K562 (cell line): ENCODE results near the gene FNBP1. TPM values are rescaled to one million over a fixed set of nuclear protein-coding genes. Genes with fewer than 3 reads are reported as not detected.
A peak's percentile ranks its signal among the peaks of the same experiment; 100 is the strongest.

ENCODE experiments used
- ATAC-seq: fragments of 200-7000 bp; cut with Tn5 transposase; 3 replicates; pipeline ENCODE4 v1.9.1; 2020; ENCODE audit warnings: moderate library complexity
- BruUV-seq: library from RNA; stranded (reverse); fragments of 400-500 nt; replicated peaks from 2 replicates; lab custom pipeline; 2021; lab: Mats Ljungman, UMichigan
- CTCF ChIA-PET: fragments of 300-600 bp; formaldehyde crosslinking; extraction: SDS; loops from one replicate; lab custom pipeline; 2021; ENCODE audit warnings: low intra/inter-chr PET ratio; lab: Yijun Ruan, JAX
- POLR2A ChIA-PET: fragments of 300-600, 350-650 bp; sonication (Branson Sonifier 250); formaldehyde crosslinking; extraction: SDS; loops from one replicate; lab custom pipeline; 2021; ENCODE audit warnings: antibody characterized with exemption, inconsistent platforms; lab: Yijun Ruan, JAX
- DNase-seq, 4 experiments: peaks; one replicate each; pipeline versions ENCODE4 v3.0.0 to v3.0.0-alpha.2; 2011 to 2018; ENCODE audit warnings: low spot score in 3 of 4, mixed read lengths in 3 of 4; ENCODE audit errors: extremely low read depth in 1 of 4
- FAIRE-seq: peaks from 2 replicates; lab custom pipeline; 2011; peaks lifted over from hg19 to GRCh38; lab: Jason Lieb, UNC
- H2AFZ ChIP-seq: 2 replicates; pipeline ENCODE4 v1.6.0; 2011; ENCODE audit warnings: low read depth, low read length, control low read depth, inconsistent platforms
- H3K27ac ChIP-seq: fragments of 200-600 bp; 3 replicates; pipeline ENCODE4 v1.8.0; 2011; ENCODE audit warnings: low read depth, mild to moderate bottlenecking, control low read depth, inconsistent platforms, low read length, moderate library complexity, mixed read lengths; ENCODE audit errors: extremely low read depth
- H3K27me3 ChIP-seq, 2 experiments: fragments of 300-600 bp in 1 of 2; 2 replicates in 1 of 2; 3 replicates in 1 of 2; pipeline versions ENCODE4 v1.6.0 to v1.8.0; 2011; ENCODE audit warnings: inconsistent platforms in 2 of 2, low read length in 2 of 2, mild to moderate bottlenecking in 1 of 2, mixed read lengths in 1 of 2, moderate library complexity in 1 of 2; ENCODE audit not compliant: control insufficient read depth in 2 of 2, insufficient read depth in 2 of 2
- H3K36me3 ChIP-seq: fragments of 300-600 bp; 3 replicates; pipeline ENCODE4 v1.8.0; 2011; ENCODE audit warnings: mild to moderate bottlenecking, low read length, inconsistent platforms; ENCODE audit not compliant: control insufficient read depth, insufficient read depth
- H3K4me1 ChIP-seq, 2 experiments: fragments of 200-600 bp in 1 of 2; replicated peaks in 1 of 2; 2 replicates in 1 of 2; 3 replicates in 1 of 2; pipeline versions ENCODE4 v1.5.1 to v1.8.0; 2011; ENCODE audit warnings: inconsistent platforms in 2 of 2, low read length in 2 of 2, mild to moderate bottlenecking in 1 of 2, mixed read lengths in 1 of 2, moderate library complexity in 1 of 2; ENCODE audit not compliant: control insufficient read depth in 2 of 2, insufficient read depth in 2 of 2
- H3K4me2 ChIP-seq: 2 replicates; pipeline ENCODE4 v1.6.1; 2011; ENCODE audit warnings: low read length, control low read depth, inconsistent platforms, mixed read lengths; ENCODE audit not compliant: insufficient read depth
- H3K4me3 ChIP-seq: fragments of 200-600 bp; sonication (generic), shearing (Covaris generic); 2 replicates; pipeline ENCODE4 v1.5.1; 2016; ENCODE audit warnings: control low read depth, inconsistent platforms
- H3K79me2 ChIP-seq: fragments of 200-600 bp; 3 replicates; pipeline ENCODE4 v1.8.0; 2011; ENCODE audit warnings: low read length, inconsistent platforms; ENCODE audit not compliant: control insufficient read depth, insufficient read depth
- H3K9ac ChIP-seq, 2 experiments: 2 replicates each; pipeline versions ENCODE4 v1.6.0 to v1.6.1; 2011; ENCODE audit warnings: low read depth in 2 of 2, low read length in 2 of 2, control low read depth in 1 of 2, inconsistent platforms in 1 of 2, mild to moderate bottlenecking in 1 of 2, mixed read lengths in 1 of 2; ENCODE audit not compliant: insufficient read depth in 1 of 2
- H3K9me1 ChIP-seq: one replicate; pipeline ENCODE4 v1.6.0; 2011; ENCODE audit warnings: inconsistent platforms, mild to moderate bottlenecking, low read length, moderate library complexity; ENCODE audit not compliant: control insufficient read depth, insufficient read depth
- H3K9me3 ChIP-seq: replicated peaks from 2 replicates; pipeline ENCODE4 v1.5.1; 2011; ENCODE audit warnings: low read depth, low read length, inconsistent platforms; ENCODE audit not compliant: control insufficient read depth, insufficient read depth
- H4K20me1 ChIP-seq: replicated peaks from 2 replicates; pipeline ENCODE4 v1.6.1; 2011; ENCODE audit warnings: low read length, inconsistent platforms, mixed read lengths; ENCODE audit not compliant: control insufficient read depth, insufficient read depth
- EP400 ChIP-seq: fragments of 450-650 bp; IDR thresholded peaks from 2 replicates; pipeline ENCODE4 v1.6.1; 2017; ENCODE audit warnings: antibody characterized with exemption, mild to moderate bottlenecking, moderate library complexity
- ZC3H11A ChIP-seq: IDR thresholded peaks from 2 replicates; pipeline ENCODE4 v1.6.1; 2012; ENCODE audit warnings: low read depth, low read length, improper control_type of control experiment
- ZNF280B ChIP-seq: fragments of 250-450 bp; sonication (Bioruptor Pico); IDR thresholded peaks from 2 replicates; pipeline ENCODE4 v1.5.1; 2021; ENCODE audit warnings: mild to moderate bottlenecking
- WGBS: fragments of 100-300 bp; shearing (Covaris generic); methylation state at CpG from one replicate; pipeline ENCODE4 v1.1.6; 2016; ENCODE audit warnings: low coverage, mixed read lengths; ENCODE audit not compliant: insufficient coverage; ENCODE audit errors: missing lambda C conversion rate; 5-methylcytosine and 5-hydroxymethylcytosine counted together
- in situ Hi-C: fragments of 300-500 bp; cut with MboI; formaldehyde crosslinking; loops from 4 replicates; pipeline ENCODE4 v1.15.0; 2018; ENCODE audit warnings: inconsistent platforms, mixed read lengths
- intact Hi-C: fragments of 100-400 bp; cut with micrococcal nuclease; formaldehyde crosslinking; loops from 2 replicates; pipeline ENCODE4 v1.14.2; 2022
- polyA plus RNA-seq, 8 experiments: library from polyadenylated mRNA; depleted of rRNA in 4 of 8; stranded (reverse) in 5 of 8; unstranded in 3 of 8; fragments of >200 nt; fragmentation: Nextera tagmentation in 2 of 8; fragmentation: Illumina TruSeq in 1 of 8; extraction: Ambion mirVana in 2 of 8; extraction: Trizol in 1 of 8; gene quantifications; 2 replicates each; pipeline versions ENCODE4 v1.2.1 to v1.2.3, GENCODE V29; 2011 to 2014; ENCODE audit warnings: inconsistent platforms in 1 of 8, missing spikeins in 1 of 8
- total RNA-seq, 7 experiments: library from RNA; depleted of rRNA in 6 of 7; stranded (reverse); fragments of >200 nt in 6 of 7; fragmentation: Illumina TruSeq in 2 of 7; extraction: Trizol in 2 of 7; gene quantifications; 2 replicates each; pipeline versions ENCODE4 v1.2.1 to v1.2.3, GENCODE V29; 2011 to 2021; ENCODE audit warnings: low replicate concordance in 1 of 7

The FNBP1 gene
- total and polyA plus RNA-seq, 9 of the 15 experiments (the other 6 are each of a cell fraction or from before 2014, with no cell fraction given), result 1.8 to 14.9 (median 7.6) TPM

- TF ChIP-seq ZNF280B (CRISPR knock-in tag) (no peak), ZC3H11A (no peak)
These were observed 109.6 kb downstream of the FNBP1 start (continued) for GRCh38 chr9:129933185-129934040.

- peaks cover 4 to 31% of the 10 kb centered on the region in 2 experiments; a peak in 4 of 5 replicates for H3K4me1 ChIP-seq
- peak overlapping the region; percentile 67 for H2AFZ ChIP-seq
- H3K9ac ChIP-seq, result peak overlapping the region in 1 of 2 experiments; percentile 27; a peak in 2 of 4 replicates
- H3K4me2 ChIP-seq, result peak overlapping the region; percentile 11
- H3K27ac ChIP-seq, result no peak overlapping the region
- ATAC-seq (peak; percentile 37), DNase-seq (peak in 1 of 4 experiments; percentile 16), FAIRE-seq (peak; percentile 26)
- H4K20me1 ChIP-seq, result no peaks in the 10 kb centered on the region
- in situ Hi-C loops (no loop called here), intact Hi-C loops (no loop called here)
- H3K79me2 ChIP-seq, result no peaks in the 10 kb centered on the region
- H3K9me1 ChIP-seq, result no peaks in the 10 kb centered on the region
- WGBS, result 26% methylated on average over 8 of the region's 8 CpGs
- ChIA-PET CTCF (no interaction called here), POLR2A (interaction anchor here (0.5 to 2.2 kb wide), 6 partner anchors 19 to 277 kb away, joined by 3 to 6 read pairs (median 3); no protein-coding TSS in a partner anchor)
- H3K9me3 ChIP-seq, result no peaks in the 10 kb centered on the region
- no peaks in the 10 kb centered on the region for H3K27me3 ChIP-seq
- H3K4me3 ChIP-seq, result no peak overlapping the region
- H3K36me3 ChIP-seq, result no peaks in the 10 kb centered on the region
- no TSS peak for BruUV-seq
- 0 out of 2 replicates have a peak, but pooled peaks have one; percentile 22 for TF ChIP-seq EP400
These were observed 110.5 kb downstream of the FNBP1 start for GRCh38 chr9:129932303-129933151.
